ENCODE data around the gene WDR13. TPM values are rescaled to one million over a fixed set of nuclear protein-coding genes. Genes with fewer than 3 reads are reported as not detected.
A peak's percentile ranks its signal among the peaks of the same experiment; 100 is the strongest.

Gene WDR13
- polyA plus RNA-seq, 2 donors, result 90.1 to 96.8 TPM

DNA sequence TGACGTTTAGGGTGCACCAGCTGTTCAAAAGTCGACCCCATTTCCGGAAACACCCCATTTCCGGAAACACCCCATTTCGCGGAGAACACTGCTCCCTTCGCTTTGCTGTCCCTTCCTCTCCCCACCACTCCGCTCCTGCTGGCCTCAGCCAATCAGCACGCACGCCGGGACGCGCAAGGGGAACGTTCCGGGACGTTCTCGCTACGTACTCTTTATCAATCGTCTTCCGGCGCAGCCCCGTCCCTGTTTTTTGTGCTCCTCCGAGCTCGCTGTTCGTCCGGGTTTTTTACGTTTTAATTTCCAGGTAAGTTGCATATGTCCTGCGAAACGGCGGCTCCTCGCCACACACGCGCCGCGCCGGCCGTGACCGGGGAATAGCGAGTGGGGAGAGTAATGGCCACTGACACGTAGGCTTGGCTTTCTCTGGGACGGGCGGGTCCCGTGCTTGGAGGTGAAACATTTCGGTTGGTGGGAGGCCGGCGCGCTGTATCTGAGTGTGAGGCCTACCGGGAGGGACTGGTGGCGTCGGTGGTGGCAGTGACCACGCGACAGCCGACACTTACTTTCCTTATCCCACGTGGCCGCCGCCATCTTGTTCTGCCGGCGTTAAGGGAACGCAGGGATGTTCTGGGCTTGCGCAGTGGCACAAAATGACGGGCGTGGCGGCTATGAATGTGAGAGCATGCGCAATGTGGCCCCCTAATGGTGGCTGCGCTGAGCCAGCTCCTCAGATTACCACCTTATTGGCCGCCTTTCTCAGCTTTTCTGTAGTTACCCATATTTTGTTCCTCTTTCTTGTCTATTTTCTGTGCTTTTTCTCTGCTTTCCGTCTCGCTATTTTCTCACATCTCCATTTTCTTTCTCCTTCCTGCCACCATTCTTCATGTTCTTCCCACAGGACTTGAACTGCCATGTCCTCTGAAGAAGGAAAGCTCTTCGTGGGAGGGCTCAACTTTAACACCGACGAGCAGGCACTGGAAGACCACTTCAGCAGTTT, 22.7 kb upstream of the WDR13 start, which contains the start of gene RBM3:
Gene RBM3, plus strand, starts transcription at position 215 of the 997 bp plus-strand sequence. Its CDS starts 697 bp downstream, at position 912.
- Histone ChIP-seq H3K9me3 (ENCODE audit: control insufficient read depth in 2 of 2, insufficient read depth in 1 of 2, low read depth in 1 of 2, low read length in 1 of 2) (peaks cover 0 to 6% of the 10 kb centered on the region in 2 donors), H3K36me3 (ENCODE audit: control insufficient read depth in 2 of 2, insufficient read depth in 2 of 2, low read length in 1 of 2) (peaks cover 3 to 20% of the 10 kb centered on the region in 2 donors), H3K27me3 (ENCODE audit: control insufficient read depth in 1 of 2, insufficient read depth in 2 of 2, low read length in 2 of 2) (no peaks in the 10 kb centered on the region), H3K4me1 (ENCODE audit: control insufficient read depth in 2 of 2, insufficient read depth in 2 of 2, low read length in 1 of 2) (peaks cover 0 to 6% of the 10 kb centered on the region in 2 donors), H3K4me3 (ENCODE audit: low read depth in 1 of 2, low read length in 2 of 2) (peak within 1 kb of the TSS; percentile 76 to 78), H3K27ac (ENCODE audit: low read depth in 2 of 2, low read length in 1 of 2) (peak within 1 kb of the TSS; percentile 97)
- 0 to 25% methylated on average over 68 to 71 of the region's 71 CpGs for whole genome bisulfite sequencing, 2 donors

DNA sequence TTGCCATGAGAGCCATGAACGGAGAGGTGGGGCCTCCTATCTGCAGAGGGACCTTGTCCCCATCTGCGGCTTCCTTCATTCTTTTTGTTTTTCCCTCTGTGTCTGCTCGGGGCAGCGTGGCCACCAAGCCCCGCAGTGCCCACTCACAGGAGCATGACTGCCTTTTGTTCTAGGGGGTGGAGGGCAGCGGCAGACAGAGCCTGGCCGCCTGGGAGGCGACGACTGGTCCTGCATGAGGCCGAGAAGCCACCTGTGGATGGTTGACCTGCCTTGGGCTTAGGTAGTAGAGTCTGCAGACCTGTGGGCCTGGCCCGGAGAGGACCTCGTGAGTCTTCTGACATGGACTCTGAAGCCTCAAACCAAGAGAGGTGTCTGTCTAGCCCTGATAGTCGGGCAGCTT, 21.6 kb upstream of the WDR13 start:
- no peaks in the 10 kb centered on the region for H3K27me3 ChIP-seq (ENCODE audit: control insufficient read depth in 1 of 2, insufficient read depth in 2 of 2, low read length in 2 of 2)
- peak overlapping the region; percentile 76 to 78 for H3K4me3 ChIP-seq (ENCODE audit: low read depth in 1 of 2, low read length in 2 of 2)
- peaks cover 3 to 20% of the 10 kb centered on the region in 2 donors for H3K36me3 ChIP-seq (ENCODE audit: control insufficient read depth in 2 of 2, insufficient read depth in 2 of 2, low read length in 1 of 2)
- 66 to 73% methylated on average over 13 of the region's 13 CpGs for WGBS, 2 donors
- H3K9me3 ChIP-seq (ENCODE audit: control insufficient read depth in 2 of 2, insufficient read depth in 1 of 2, low read depth in 1 of 2, low read length in 1 of 2), result peaks cover 0 to 6% of the 10 kb centered on the region in 2 donors
- peaks cover 0 to 6% of the 10 kb centered on the region in 2 donors for H3K4me1 ChIP-seq (ENCODE audit: control insufficient read depth in 2 of 2, insufficient read depth in 2 of 2, low read length in 1 of 2)
- H3K27ac ChIP-seq (ENCODE audit: low read depth in 2 of 2, low read length in 1 of 2), result peak overlapping the region; percentile 40 to 97

DNA sequence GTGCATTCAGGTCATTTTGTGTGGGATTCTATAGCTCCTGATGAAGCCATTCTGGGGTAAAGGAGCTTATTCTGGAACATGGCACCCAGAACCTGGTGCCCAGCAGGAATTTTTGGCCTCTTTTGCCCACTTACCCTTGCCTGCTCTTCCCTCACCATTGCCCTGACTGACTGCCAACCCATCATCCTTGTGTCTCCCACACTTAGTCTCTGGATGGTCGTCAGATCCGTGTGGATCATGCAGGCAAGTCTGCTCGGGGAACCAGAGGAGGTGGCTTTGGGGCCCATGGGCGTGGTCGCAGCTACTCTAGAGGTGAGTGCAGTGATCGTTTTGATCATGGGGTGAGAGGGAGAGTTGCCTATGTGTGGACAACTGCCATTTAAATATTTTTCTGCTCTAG, 21.2 kb upstream of the WDR13 start:
- Histone ChIP-seq H3K27ac (ENCODE audit: low read depth in 2 of 2, low read length in 1 of 2) (peak overlapping the region; percentile 40 to 97), H3K27me3 (ENCODE audit: control insufficient read depth in 1 of 2, insufficient read depth in 2 of 2, low read length in 2 of 2) (no peaks in the 10 kb centered on the region), H3K4me3 (ENCODE audit: low read depth in 1 of 2, low read length in 2 of 2) (peak overlapping the region; percentile 76 to 78), H3K9me3 (ENCODE audit: control insufficient read depth in 2 of 2, insufficient read depth in 1 of 2, low read depth in 1 of 2, low read length in 1 of 2) (peaks cover 0 to 6% of the 10 kb centered on the region in 2 donors), H3K36me3 (ENCODE audit: control insufficient read depth in 2 of 2, insufficient read depth in 2 of 2, low read length in 1 of 2) (peaks cover 3 to 20% of the 10 kb centered on the region in 2 donors), H3K4me1 (ENCODE audit: control insufficient read depth in 2 of 2, insufficient read depth in 2 of 2, low read length in 1 of 2) (peaks cover 0 to 6% of the 10 kb centered on the region in 2 donors)
- 47 to 58% methylated on average over 6 of the region's 6 CpGs for WGBS, 2 donors

DNA sequence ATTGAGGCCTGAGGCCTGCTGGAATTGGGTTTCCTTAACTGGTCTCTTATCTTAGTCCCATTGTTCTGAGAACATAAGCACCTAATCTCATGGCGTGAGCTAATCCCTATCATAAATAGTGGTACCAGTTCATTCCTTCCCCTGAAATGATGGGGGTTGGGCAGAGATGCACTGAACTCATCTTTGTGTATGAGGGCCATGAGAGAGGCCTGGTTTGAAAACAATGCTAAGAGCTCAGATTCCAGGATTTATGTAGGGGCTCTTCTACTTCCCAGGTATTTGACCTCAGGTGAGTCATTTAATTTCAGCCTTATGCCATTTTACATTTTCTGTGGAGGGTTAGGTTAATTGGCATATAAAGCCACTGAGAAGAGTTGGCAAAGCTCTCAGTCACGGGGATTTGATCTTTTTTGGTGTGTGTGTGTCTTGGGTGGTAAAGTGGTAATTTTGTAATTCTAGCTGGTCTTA, 18.6 kb upstream of the WDR13 start:
- H3K9me3 ChIP-seq (ENCODE audit: control insufficient read depth in 2 of 2, insufficient read depth in 1 of 2, low read depth in 1 of 2, low read length in 1 of 2), result peaks cover 0 to 3% of the 10 kb centered on the region in 2 donors
- H3K27me3 ChIP-seq (ENCODE audit: control insufficient read depth in 1 of 2, insufficient read depth in 2 of 2, low read length in 2 of 2), result no peaks in the 10 kb centered on the region
- peaks cover 3 to 20% of the 10 kb centered on the region in 2 donors for H3K36me3 ChIP-seq (ENCODE audit: control insufficient read depth in 2 of 2, insufficient read depth in 2 of 2, low read length in 1 of 2)
- H3K4me1 ChIP-seq (ENCODE audit: control insufficient read depth in 2 of 2, insufficient read depth in 2 of 2, low read length in 1 of 2), result peaks cover 0 to 6% of the 10 kb centered on the region in 2 donors
- peak overlapping the region; percentile 40 to 54 for H3K27ac ChIP-seq (ENCODE audit: low read depth in 2 of 2, low read length in 1 of 2)
- H3K4me3 ChIP-seq (ENCODE audit: low read depth in 1 of 2, low read length in 2 of 2), result no peak overlapping the region
- WGBS, 2 donors, result 49 to 59% methylated on average over 2 of the region's 2 CpGs

DNA sequence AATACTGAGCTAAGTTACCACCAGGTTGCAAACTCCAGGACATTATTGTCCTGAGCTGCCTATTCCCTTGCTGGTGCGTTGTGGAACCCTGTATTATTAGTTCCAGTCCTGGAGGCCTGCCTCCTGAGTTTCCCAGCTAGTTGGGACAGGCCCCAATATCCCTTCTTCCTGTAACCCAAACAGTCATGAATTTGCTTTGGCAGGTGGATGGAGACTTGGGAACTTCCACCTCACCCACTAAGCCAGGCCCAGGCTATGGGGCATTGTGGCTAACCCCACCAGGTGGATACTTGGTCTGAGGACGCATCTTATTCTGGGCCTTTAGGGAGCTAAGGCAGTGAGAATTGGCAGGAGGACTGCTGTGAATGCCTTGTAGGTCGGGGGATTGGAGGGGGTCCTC, 18.0 kb upstream of the WDR13 start:
- Histone ChIP-seq H3K4me3 (ENCODE audit: low read depth in 1 of 2, low read length in 2 of 2) (no peak overlapping the region), H3K4me1 (ENCODE audit: control insufficient read depth in 2 of 2, insufficient read depth in 2 of 2, low read length in 1 of 2) (peaks cover 0 to 6% of the 10 kb centered on the region in 2 donors), H3K36me3 (ENCODE audit: control insufficient read depth in 2 of 2, insufficient read depth in 2 of 2, low read length in 1 of 2) (peaks cover 3 to 20% of the 10 kb centered on the region in 2 donors), H3K27me3 (ENCODE audit: control insufficient read depth in 1 of 2, insufficient read depth in 2 of 2, low read length in 2 of 2) (no peaks in the 10 kb centered on the region), H3K27ac (ENCODE audit: low read depth in 2 of 2, low read length in 1 of 2) (peak overlapping the region; percentile 40 to 54), H3K9me3 (ENCODE audit: control insufficient read depth in 2 of 2, insufficient read depth in 1 of 2, low read depth in 1 of 2, low read length in 1 of 2) (peaks cover 0 to 2% of the 10 kb centered on the region in 2 donors)
- 64 to 68% methylated on average over 3 of the region's 3 CpGs for WGBS, 2 donors

DNA sequence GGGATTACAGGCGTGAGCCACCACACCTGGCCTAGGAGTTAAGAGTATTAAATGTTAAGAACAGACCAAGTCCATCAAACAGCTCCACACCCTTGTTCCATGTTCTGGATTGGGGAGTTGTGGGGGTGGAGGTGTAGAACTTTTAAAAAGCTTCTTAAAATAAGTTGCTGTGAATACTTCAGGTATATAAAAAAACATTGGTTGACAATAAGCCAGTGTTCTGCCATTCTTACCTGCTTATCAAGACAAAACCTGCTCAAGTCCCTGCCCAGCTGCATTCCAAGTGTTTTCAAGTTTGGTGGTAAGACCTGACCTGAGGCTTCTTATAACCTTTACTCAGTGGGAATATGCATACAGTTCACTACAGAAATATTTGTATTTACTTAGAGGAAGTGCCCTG, 16.6 kb upstream of the WDR13 start:
- 56 to 67% methylated on average over 1 of the region's 1 CpG for WGBS, 2 donors
- Histone ChIP-seq H3K9me3 (ENCODE audit: control insufficient read depth in 2 of 2, insufficient read depth in 1 of 2, low read depth in 1 of 2, low read length in 1 of 2) (no peaks in the 10 kb centered on the region), H3K36me3 (ENCODE audit: control insufficient read depth in 2 of 2, insufficient read depth in 2 of 2, low read length in 1 of 2) (peaks cover 3 to 16% of the 10 kb centered on the region in 2 donors), H3K27me3 (ENCODE audit: control insufficient read depth in 1 of 2, insufficient read depth in 2 of 2, low read length in 2 of 2) (no peaks in the 10 kb centered on the region), H3K27ac (ENCODE audit: low read depth in 2 of 2, low read length in 1 of 2) (peak overlapping the region; percentile 20 to 67), H3K4me3 (ENCODE audit: low read depth in 1 of 2, low read length in 2 of 2) (no peak overlapping the region), H3K4me1 (ENCODE audit: control insufficient read depth in 2 of 2, insufficient read depth in 2 of 2, low read length in 1 of 2) (peaks cover 0 to 4% of the 10 kb centered on the region in 2 donors)

DNA sequence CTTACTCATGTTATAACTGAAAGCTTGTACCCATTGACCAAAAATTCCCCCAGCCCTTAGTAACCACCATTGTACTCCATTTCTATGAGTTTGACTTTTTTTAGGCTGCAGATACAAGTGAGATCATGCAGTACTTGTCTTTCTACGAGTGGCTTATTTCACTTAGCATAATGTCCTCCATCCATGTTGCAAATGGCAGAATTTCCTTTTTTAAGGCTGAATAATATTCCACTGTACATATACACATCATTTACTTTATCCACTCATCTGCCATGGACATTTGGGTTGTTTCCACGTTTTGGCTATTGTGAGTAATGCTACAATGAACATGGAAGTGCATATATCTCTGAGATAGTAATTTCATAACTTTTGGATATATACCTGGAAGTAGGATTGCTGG, 12.6 kb upstream of the WDR13 start:
- Histone ChIP-seq H3K9me3 (ENCODE audit: control insufficient read depth in 2 of 2, insufficient read depth in 1 of 2, low read depth in 1 of 2, low read length in 1 of 2) (no peaks in the 10 kb centered on the region), H3K4me3 (ENCODE audit: low read depth in 1 of 2, low read length in 2 of 2) (no peak overlapping the region), H3K36me3 (ENCODE audit: control insufficient read depth in 2 of 2, insufficient read depth in 2 of 2, low read length in 1 of 2) (no peaks in the 10 kb centered on the region), H3K27ac (ENCODE audit: low read depth in 2 of 2, low read length in 1 of 2) (no peak overlapping the region), H3K4me1 (ENCODE audit: control insufficient read depth in 2 of 2, insufficient read depth in 2 of 2, low read length in 1 of 2) (no peaks in the 10 kb centered on the region), H3K27me3 (ENCODE audit: control insufficient read depth in 1 of 2, insufficient read depth in 2 of 2, low read length in 2 of 2) (no peaks in the 10 kb centered on the region)
- WGBS, 2 donors, result 36 to 58% methylated on average over 2 of the region's 2 CpGs

DNA sequence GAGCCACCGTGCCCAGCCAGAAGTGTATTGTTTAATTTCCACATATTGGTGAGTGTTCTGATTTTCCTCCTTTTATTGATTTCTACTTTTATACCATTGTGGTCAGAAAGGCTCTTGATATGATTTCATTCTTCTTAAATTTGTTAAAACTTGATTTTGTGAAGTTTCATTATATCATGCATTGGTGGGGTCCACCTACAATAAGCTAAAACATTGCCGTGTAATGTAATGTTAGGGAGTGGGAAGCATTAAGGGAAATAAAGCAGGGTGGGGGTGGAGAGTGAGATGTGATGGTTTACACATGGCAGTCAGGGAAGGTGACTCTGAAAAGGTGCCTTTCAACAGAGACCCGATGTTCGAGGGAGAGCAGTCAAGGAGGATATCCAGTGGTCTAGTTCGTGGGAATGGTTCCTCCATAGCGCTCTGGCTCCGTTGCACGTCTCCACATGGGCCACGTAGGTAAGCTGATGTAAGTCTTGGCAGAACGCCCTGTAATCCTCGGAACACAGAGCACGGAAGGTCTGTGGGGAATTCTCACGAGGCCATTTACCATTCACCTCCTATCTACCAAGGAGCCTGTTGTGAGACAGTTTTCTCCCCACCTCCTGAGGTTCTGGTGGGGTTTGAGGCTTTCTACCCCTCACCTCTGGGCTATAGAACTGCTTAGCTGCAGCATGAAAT, 7.7 kb upstream of the WDR13 start:
- Histone ChIP-seq H3K4me3 (ENCODE audit: low read depth in 1 of 2, low read length in 2 of 2) (no peak overlapping the region), H3K4me1 (ENCODE audit: control insufficient read depth in 2 of 2, insufficient read depth in 2 of 2, low read length in 1 of 2) (peaks cover 0 to 4% of the 10 kb centered on the region in 2 donors), H3K27ac (ENCODE audit: low read depth in 2 of 2, low read length in 1 of 2) (no peak overlapping the region), H3K27me3 (ENCODE audit: control insufficient read depth in 1 of 2, insufficient read depth in 2 of 2, low read length in 2 of 2) (no peaks in the 10 kb centered on the region), H3K9me3 (ENCODE audit: control insufficient read depth in 2 of 2, insufficient read depth in 1 of 2, low read depth in 1 of 2, low read length in 1 of 2) (no peaks in the 10 kb centered on the region), H3K36me3 (ENCODE audit: control insufficient read depth in 2 of 2, insufficient read depth in 2 of 2, low read length in 1 of 2) (no peaks in the 10 kb centered on the region)
- 55 to 61% methylated on average over 13 of the region's 13 CpGs for WGBS, 2 donors

Measured in esophagus (tissue), 2 donors.